CD14-positive monocyte (primary cell): ENCODE data around the gene RHOC. TPM values are rescaled to one million over a fixed set of nuclear protein-coding genes. Genes with fewer than 3 reads are reported as not detected.

Experiments
- DNase-seq, 3 donors: peaks; one replicate each; pipeline ENCODE4 v3.0.0-alpha.2; 2011 to 2022
- H2AFZ ChIP-seq: 2 replicates; pipeline ENCODE4 v1.6.0; 2012; ENCODE audit warnings: mild to moderate bottlenecking, low read depth, low read length, inconsistent platforms; ENCODE audit not compliant: insufficient read depth, poor library complexity, severe bottlenecking
- H3K27ac ChIP-seq, 2 donors: 1 replicate in 1 of 2; 2 replicates in 1 of 2; pipeline ENCODE4 v1.5.1; 2012 to 2013; ENCODE audit warnings: low read length in 2 of 2, control low read depth in 1 of 2, inconsistent platforms in 1 of 2, low read depth in 1 of 2, mild to moderate bottlenecking in 1 of 2
- H3K27me3 ChIP-seq, 2 donors: one replicate each; pipeline versions ENCODE4 v1.6.0 to v1.6.1; 2011 to 2013; ENCODE audit warnings: low read length in 2 of 2; ENCODE audit not compliant: control insufficient read depth in 2 of 2, insufficient read depth in 2 of 2
- H3K36me3 ChIP-seq, 2 donors: replicated peaks in 1 of 2; 1 replicate in 1 of 2; 2 replicates in 1 of 2; pipeline versions ENCODE4 v1.5.1 to v1.6.1; 2012 to 2013; ENCODE audit warnings: low read length in 2 of 2, control low read depth in 1 of 2, inconsistent platforms in 1 of 2, mild to moderate bottlenecking in 1 of 2; ENCODE audit not compliant: insufficient read depth in 2 of 2, control insufficient read depth in 1 of 2
- H3K4me1 ChIP-seq, 2 donors: 1 replicate in 1 of 2; 2 replicates in 1 of 2; pipeline versions ENCODE4 v1.5.1 to v1.6.1; 2012 to 2013; ENCODE audit warnings: low read length in 2 of 2, control low read depth in 1 of 2, inconsistent platforms in 1 of 2, mild to moderate bottlenecking in 1 of 2, moderate library complexity in 1 of 2; ENCODE audit not compliant: insufficient read depth in 2 of 2, control insufficient read depth in 1 of 2
- H3K4me2 ChIP-seq: replicated peaks from 2 replicates; pipeline ENCODE3; 2012; ENCODE audit warnings: low read length, moderate library complexity, mild to moderate bottlenecking; ENCODE audit not compliant: poor library complexity, severe bottlenecking; ENCODE audit errors: extremely low read depth
- H3K4me3 ChIP-seq, 3 experiments: fragments of 200-600 bp in 1 of 3; sonication (generic) in 1 of 3; replicated peaks in 1 of 3; 1 replicate in 2 of 3; 2 replicates in 1 of 3; pipeline ENCODE4 v1.5.1; 2011 to 2013; ENCODE audit warnings: low read length in 3 of 3, mild to moderate bottlenecking in 3 of 3, control low read depth in 2 of 3, low read depth in 2 of 3, inconsistent platforms in 1 of 3, moderate library complexity in 1 of 3
- H3K79me2 ChIP-seq: 2 replicates; pipeline ENCODE4 v1.6.0; 2012; ENCODE audit warnings: mild to moderate bottlenecking, control low read depth, inconsistent platforms, low read length, moderate library complexity; ENCODE audit not compliant: insufficient read depth
- H3K9ac ChIP-seq: 2 replicates; pipeline ENCODE4 v1.6.0; 2017; ENCODE audit warnings: low read length, mild to moderate bottlenecking; ENCODE audit not compliant: insufficient read depth, poor library complexity, severe bottlenecking
- H3K9me3 ChIP-seq, 2 donors: replicated peaks in 1 of 2; 1 replicate in 1 of 2; 2 replicates in 1 of 2; pipeline versions ENCODE4 v1.5.1 to v1.6.1; 2012 to 2013; ENCODE audit warnings: low read length in 2 of 2, control low read depth in 1 of 2; ENCODE audit not compliant: control insufficient read depth in 1 of 2, insufficient read depth in 1 of 2
- H4K20me1 ChIP-seq: 2 replicates; pipeline ENCODE4 v1.6.0; 2012; ENCODE audit warnings: mild to moderate bottlenecking, low read length, control low read depth, moderate library complexity; ENCODE audit not compliant: insufficient read depth
- H3K27ac Mint-ChIP-seq, 7 donors: one replicate each; pipeline ENCODE4 v1.8.0; 2020; ENCODE audit warnings: mild to moderate bottlenecking in 7 of 7, mixed read lengths in 7 of 7, moderate library complexity in 6 of 7, inconsistent platforms in 2 of 7
- H3K27me3 Mint-ChIP-seq, 3 donors: one replicate each; pipeline ENCODE4 v1.8.0; 2021 to 2022; ENCODE audit warnings: low read depth in 3 of 3, mild to moderate bottlenecking in 3 of 3, mixed read lengths in 3 of 3, moderate library complexity in 3 of 3, inconsistent platforms in 1 of 3
- H3K36me3 Mint-ChIP-seq, 2 donors: one replicate each; pipeline ENCODE4 v1.8.0; 2020; ENCODE audit warnings: mixed read lengths in 2 of 2, inconsistent platforms in 1 of 2, mild to moderate bottlenecking in 1 of 2
- H3K4me1 Mint-ChIP-seq: one replicate; pipeline ENCODE4 v1.8.0; 2020; ENCODE audit warnings: mild to moderate bottlenecking, mixed read lengths
- H3K4me3 Mint-ChIP-seq, 2 donors: one replicate each; pipeline ENCODE4 v1.8.0; 2020; ENCODE audit warnings: mild to moderate bottlenecking in 2 of 2, mixed read lengths in 2 of 2, moderate library complexity in 1 of 2
- H3K9me3 Mint-ChIP-seq, 7 donors: one replicate each; pipeline ENCODE4 v1.8.0; 2020 to 2022; ENCODE audit warnings: mixed read lengths in 7 of 7, mild to moderate bottlenecking in 6 of 7, moderate library complexity in 6 of 7, inconsistent platforms in 2 of 7
- CTCF ChIP-seq: fragments of 200-600 bp; IDR thresholded peaks from one replicate; pipeline ENCODE4 v1.8.0; 2022; ENCODE audit warnings: antibody characterized with exemption, mild to moderate bottlenecking
- WGBS: methylation state at CpG from one replicate; pipeline ENCODE4 v1.1.5; 2013; ENCODE audit warnings: missing lambda C conversion rate; ENCODE audit not compliant: insufficient coverage; 5-methylcytosine and 5-hydroxymethylcytosine counted together
- intact Hi-C, 2 donors: fragments of 100-400 bp; cut with micrococcal nuclease; formaldehyde crosslinking; loops; one replicate each; pipeline versions ENCODE4 v1.15.0 to v1.15.1; 2023
- polyA plus RNA-seq, 3 donors: library from polyadenylated mRNA; depleted of rRNA in 1 of 3; unstranded in 2 of 3; stranded (reverse) in 1 of 3; fragments of 300-500 nt in 2 of 3; fragments of >200 nt in 1 of 3; fragmentation: Illumina TruSeq in 2 of 3; gene quantifications; 1 replicate in 2 of 3; 2 replicates in 1 of 3; pipeline ENCODE4 v1.2.3, GENCODE V29; 2012 to 2021

Gene RHOC
- polyA plus RNA-seq, 3 donors: 78.9 to 119 (median 91.5) TPM

- intact Hi-C loops: no loop called here
- Histone ChIP-seq H3K4me2 (no peak overlapping the region), H3K4me1 (peaks cover 4 to 5% of the 10 kb centered on the region in 2 donors), H2AFZ (no peak overlapping the region), H3K79me2 (no peaks in the 10 kb centered on the region), H3K27ac (no peak overlapping the region), H3K27me3 (peaks cover 20 to 50% of the 10 kb centered on the region in 2 donors), H3K9me3 (peaks cover 3 to 14% of the 10 kb centered on the region in 2 donors), H3K9ac (no peak overlapping the region), H3K4me3 (no peak overlapping the region), H4K20me1 (no peaks in the 10 kb centered on the region), H3K36me3 (no peaks in the 10 kb centered on the region)
- no peak for TF ChIP-seq CTCF
- Mint-ChIP-seq H3K27me3 (peaks cover 39 to 64% (median 39%) of the 10 kb centered on the region in 3 donors), H3K36me3 (peaks cover 0 to 3% of the 10 kb centered on the region in 2 donors), H3K4me3 (peak overlapping the region in 1 of 2 donors; percentile 65), H3K9me3 (peaks cover 0 to 17% (median 10%) of the 10 kb centered on the region in 7 donors), H3K4me1 (peaks cover 7% of the 10 kb centered on the region), H3K27ac (no peak overlapping the region)
- WGBS: 98% methylated on average over 7 of the region's 12 CpGs
- DNase-seq: no peak
Measured at GRCh38 chr1:112748396-112748795, 41.5 kb upstream of the RHOC start.

- TF ChIP-seq CTCF: no peak
- no peak for DNase-seq
- Mint-ChIP-seq H3K27ac (no peak overlapping the region), H3K4me3 (peak overlapping the region in 1 of 2 donors; percentile 80), H3K9me3 (peaks cover 0 to 24% (median 19%) of the 10 kb centered on the region in 7 donors), H3K36me3 (peaks cover 5% of the 10 kb centered on the region in 2 donors), H3K4me1 (peaks cover 11% of the 10 kb centered on the region), H3K27me3 (peaks cover 70 to 85% (median 73%) of the 10 kb centered on the region in 3 donors)
- Histone ChIP-seq H3K4me3 (no peak overlapping the region), H3K79me2 (no peaks in the 10 kb centered on the region), H3K36me3 (no peaks in the 10 kb centered on the region), H3K9ac (no peak overlapping the region), H2AFZ (peak overlapping the region; percentile 50), H3K9me3 (peaks cover 7 to 18% of the 10 kb centered on the region in 2 donors), H3K27me3 (peaks cover 35 to 83% of the 10 kb centered on the region in 2 donors), H3K27ac (no peak overlapping the region), H3K4me2 (peak overlapping the region; percentile 4), H3K4me1 (peaks cover 4 to 5% of the 10 kb centered on the region in 2 donors), H4K20me1 (no peaks in the 10 kb centered on the region)
- intact Hi-C loops: no loop called here
- 5% methylated on average over 58 of the region's 58 CpGs for WGBS
Measured at GRCh38 chr1:112744009-112744578, 37.2 kb upstream of the RHOC start.
